Measurements from ENCODE around the gene EP400.

GRCh38 chr12:131941987-131942341 is 7.8 kb upstream of the EP400 start:
- TF ChIP-seq EZH2 (IDR thresholded peaks at IDR 0.05) = no peak
- no peak for TF ChIP-seq POLR2AphosphoS5 (IDR thresholded peaks at IDR 0.05; ENCODE audit: borderline replicate concordance, low read depth, low read length)
- TF ChIP-seq FOXP2 (optimal IDR thresholded peaks at IDR 0.05; ENCODE audit: control extremely low read depth, extremely low read length, insufficient read depth) = no peak

Data from SK-N-MC (cell line).